ENCODE results near the gene UBN1.
A peak's percentile ranks its signal among the peaks of the same experiment; 100 is the strongest.

Gene UBN1

GRCh38 chr16:4836727-4837126 lies 10.6 kb upstream of the UBN1 start:
- Mint-ChIP-seq H3K9me3 (no peaks in the 10 kb centered on the region), H3K27me3 (no peaks in the 10 kb centered on the region), H3K27ac (peak overlapping the region; percentile 13), H3K36me3 (ENCODE audit: low read depth) (peaks cover 97% of the 10 kb centered on the region), H3K4me3 (no peak overlapping the region), H3K4me1 (ENCODE audit: low read depth) (peaks cover 17% of the 10 kb centered on the region)
- DNase-seq: no peak

- H3K4me1 Mint-ChIP-seq (ENCODE audit: low read depth): peaks cover 17% of the 10 kb centered on the region
- H3K27me3 Mint-ChIP-seq: no peaks in the 10 kb centered on the region
- H3K4me3 Mint-ChIP-seq: no peak overlapping the region
- H3K27ac Mint-ChIP-seq: peak overlapping the region; percentile 59
- no peak for DNase-seq
- H3K9me3 Mint-ChIP-seq: no peaks in the 10 kb centered on the region
- peaks cover 97% of the 10 kb centered on the region for H3K36me3 Mint-ChIP-seq (ENCODE audit: low read depth)
These were observed 9.4 kb upstream of the UBN1 start for GRCh38 chr16:4837733-4838501.

GRCh38 chr16:4839942-4840341 lies 7.3 kb upstream of the UBN1 start:
- Mint-ChIP-seq H3K4me1 (ENCODE audit: low read depth) (peaks cover 16% of the 10 kb centered on the region), H3K27me3 (no peaks in the 10 kb centered on the region), H3K27ac (peak overlapping the region; percentile 44), H3K36me3 (ENCODE audit: low read depth) (peaks cover 95% of the 10 kb centered on the region), H3K4me3 (no peak overlapping the region), H3K9me3 (no peaks in the 10 kb centered on the region)
- DNase-seq: no peak

- no peaks in the 10 kb centered on the region for H3K9me3 Mint-ChIP-seq
- no peak overlapping the region for H3K4me3 Mint-ChIP-seq
- DNase-seq: no peak
- peaks cover 95% of the 10 kb centered on the region for H3K36me3 Mint-ChIP-seq (ENCODE audit: low read depth)
- no peaks in the 10 kb centered on the region for H3K27me3 Mint-ChIP-seq
- peaks cover 23% of the 10 kb centered on the region for H3K4me1 Mint-ChIP-seq (ENCODE audit: low read depth)
- H3K27ac Mint-ChIP-seq: peak overlapping the region; percentile 59
These were observed 6.3 kb upstream of the UBN1 start for GRCh38 chr16:4840984-4841383.

GRCh38 chr16:4846503-4846900 lies 779 bp upstream of the UBN1 start:
- peak overlapping the region; percentile 89 for H3K27ac Mint-ChIP-seq
- peak; percentile 48 for DNase-seq
- H3K4me1 Mint-ChIP-seq (ENCODE audit: low read depth): peaks cover 56% of the 10 kb centered on the region
- H3K36me3 Mint-ChIP-seq (ENCODE audit: low read depth): peaks cover 63% of the 10 kb centered on the region
- H3K4me3 Mint-ChIP-seq: peak overlapping the region; percentile 93
- no peaks in the 10 kb centered on the region for H3K9me3 Mint-ChIP-seq
- H3K27me3 Mint-ChIP-seq: no peaks in the 10 kb centered on the region

- Mint-ChIP-seq H3K9me3 (no peaks in the 10 kb centered on the region), H3K36me3 (ENCODE audit: low read depth) (peaks cover 57% of the 10 kb centered on the region), H3K27ac (peak overlapping the region; percentile 89), H3K27me3 (no peaks in the 10 kb centered on the region), H3K4me1 (ENCODE audit: low read depth) (peaks cover 63% of the 10 kb centered on the region), H3K4me3 (peak overlapping the region; percentile 93)
- DNase-seq: no peak
These were observed 700 bp downstream of the UBN1 start for GRCh38 chr16:4847774-4848587.

GRCh38 chr16:4850211-4850610 lies 2.9 kb downstream of the UBN1 start:
- DNase-seq: no peak
- no peak overlapping the region for H3K27ac Mint-ChIP-seq
- no peaks in the 10 kb centered on the region for H3K9me3 Mint-ChIP-seq
- H3K27me3 Mint-ChIP-seq: no peaks in the 10 kb centered on the region
- peak overlapping the region; percentile 51 for H3K4me3 Mint-ChIP-seq
- peaks cover 59% of the 10 kb centered on the region for H3K36me3 Mint-ChIP-seq (ENCODE audit: low read depth)
- peaks cover 55% of the 10 kb centered on the region for H3K4me1 Mint-ChIP-seq (ENCODE audit: low read depth)

GRCh38 chr16:4852221-4852872 lies 5.1 kb downstream of the UBN1 start:
- H3K36me3 Mint-ChIP-seq (ENCODE audit: low read depth): peaks cover 61% of the 10 kb centered on the region
- H3K4me1 Mint-ChIP-seq (ENCODE audit: low read depth): peaks cover 42% of the 10 kb centered on the region
- no peak for DNase-seq
- H3K27ac Mint-ChIP-seq: peak overlapping the region; percentile 18
- H3K4me3 Mint-ChIP-seq: no peak overlapping the region
- H3K27me3 Mint-ChIP-seq: no peaks in the 10 kb centered on the region
- no peaks in the 10 kb centered on the region for H3K9me3 Mint-ChIP-seq

GRCh38 chr16:4855371-4855770 lies 8.1 kb downstream of the UBN1 start:
- Mint-ChIP-seq H3K4me1 (ENCODE audit: low read depth) (peaks cover 19% of the 10 kb centered on the region), H3K36me3 (ENCODE audit: low read depth) (peaks cover 78% of the 10 kb centered on the region), H3K27ac (no peak overlapping the region), H3K4me3 (no peak overlapping the region), H3K27me3 (no peaks in the 10 kb centered on the region), H3K9me3 (no peaks in the 10 kb centered on the region)
- DNase-seq: no peak

GRCh38 chr16:4855804-4856203 lies 8.5 kb downstream of the UBN1 start:
- no peak for DNase-seq
- no peaks in the 10 kb centered on the region for H3K9me3 Mint-ChIP-seq
- H3K4me3 Mint-ChIP-seq: no peak overlapping the region
- no peak overlapping the region for H3K27ac Mint-ChIP-seq
- peaks cover 80% of the 10 kb centered on the region for H3K36me3 Mint-ChIP-seq (ENCODE audit: low read depth)
- H3K4me1 Mint-ChIP-seq (ENCODE audit: low read depth): peaks cover 14% of the 10 kb centered on the region
- no peaks in the 10 kb centered on the region for H3K27me3 Mint-ChIP-seq

GRCh38 chr16:4859190-4859899 lies 12.1 kb downstream of the UBN1 start:
- H3K27me3 Mint-ChIP-seq: no peaks in the 10 kb centered on the region
- no peak overlapping the region for H3K27ac Mint-ChIP-seq
- DNase-seq: no peak
- no peaks in the 10 kb centered on the region for H3K9me3 Mint-ChIP-seq
- H3K36me3 Mint-ChIP-seq (ENCODE audit: low read depth): peaks cover 93% of the 10 kb centered on the region
- H3K4me1 Mint-ChIP-seq (ENCODE audit: low read depth): peaks cover 15% of the 10 kb centered on the region
- H3K4me3 Mint-ChIP-seq: no peak overlapping the region

GRCh38 chr16:4859900-4860255 lies 12.6 kb downstream of the UBN1 start:
- H3K27me3 Mint-ChIP-seq: no peaks in the 10 kb centered on the region
- DNase-seq: no peak
- H3K4me1 Mint-ChIP-seq (ENCODE audit: low read depth): peaks cover 19% of the 10 kb centered on the region
- no peak overlapping the region for H3K4me3 Mint-ChIP-seq
- H3K36me3 Mint-ChIP-seq (ENCODE audit: low read depth): peaks cover 93% of the 10 kb centered on the region
- no peaks in the 10 kb centered on the region for H3K9me3 Mint-ChIP-seq
- no peak overlapping the region for H3K27ac Mint-ChIP-seq

GRCh38 chr16:4860727-4861342 lies 13.6 kb downstream of the UBN1 start:
- no peak for DNase-seq
- H3K27ac Mint-ChIP-seq: no peak overlapping the region
- no peaks in the 10 kb centered on the region for H3K27me3 Mint-ChIP-seq
- H3K9me3 Mint-ChIP-seq: no peaks in the 10 kb centered on the region
- peaks cover 86% of the 10 kb centered on the region for H3K36me3 Mint-ChIP-seq (ENCODE audit: low read depth)
- H3K4me1 Mint-ChIP-seq (ENCODE audit: low read depth): peaks cover 21% of the 10 kb centered on the region
- H3K4me3 Mint-ChIP-seq: no peak overlapping the region

GRCh38 chr16:4862639-4863038 lies 15.4 kb downstream of the UBN1 start:
- no peak overlapping the region for H3K4me3 Mint-ChIP-seq
- peaks cover 81% of the 10 kb centered on the region for H3K36me3 Mint-ChIP-seq (ENCODE audit: low read depth)
- no peak for DNase-seq
- H3K4me1 Mint-ChIP-seq (ENCODE audit: low read depth): peaks cover 28% of the 10 kb centered on the region
- H3K27ac Mint-ChIP-seq: peak overlapping the region; percentile 9
- no peaks in the 10 kb centered on the region for H3K9me3 Mint-ChIP-seq
- no peaks in the 10 kb centered on the region for H3K27me3 Mint-ChIP-seq
